A549 treated with AZD9567 at 1 μM for 4 hours (cell line): Measurements from ENCODE around the gene CDC37L1. TPM values are rescaled to one million over a fixed set of nuclear protein-coding genes. Genes with fewer than 3 reads are reported as not detected.

Source experiments
- total RNA-seq: library from RNA; stranded (reverse); fragments of 200-300 nt; extraction: Qiagen RNA extraction; gene quantifications from 5 replicates; pipeline ENCODE4 v1.2.3, GENCODE V29; 2022; ENCODE audit not compliant: insufficient read depth

The CDC37L1 gene
- 9.1 to 15.4 TPM (median 13.6 TPM) in 5 replicates for total RNA-seq

GRCh38 chr9:4679268-4680172, at the start of gene CDC37L1:
Gene CDC37L1 (plus strand): TSS chr9:4679569. CDS start chr9:4679768, 199 bp downstream.

GRCh38 chr9:4662108-4662988, 17.0 kb upstream of the CDC37L1 start, which contains the start of gene PLPP6:
Gene PLPP6 (plus strand): TSS chr9:4662294. CDS start chr9:4662376, 82 bp downstream.

GRCh38 chr9:4666042-4666699, 13.2 kb upstream of the CDC37L1 start, which contains the start of gene SPATA6L:
Gene SPATA6L (minus strand): TSS chr9:4666480. CDS start chr9:4666250, 230 bp downstream.

GRCh38 chr9:4740638-4741364, 61.4 kb downstream of the CDC37L1 start, which contains the start of gene AK3:
Gene AK3 (minus strand): TSS chr9:4741202. CDS start chr9:4741087, 115 bp downstream.

Other genes with a start within 250 kb of the CDC37L1 start
- 0.86 to 1.5 TPM (median 1.4 TPM) in 5 replicates for gene SLC1A1, start 189.1 kb upstream of the CDC37L1 start, total RNA-seq
- gene PLPP6, start 17.3 kb upstream of the CDC37L1 start, total RNA-seq: 9.3 to 13.4 TPM (median 11.1 TPM) in 5 replicates
- gene SPATA6L, start 13.1 kb upstream of the CDC37L1 start, total RNA-seq: 1.6 to 3.9 TPM (median 2.5 TPM) in 5 replicates
- gene AK3, start 61.6 kb downstream of the CDC37L1 start, total RNA-seq: 45.4 to 63.8 TPM (median 59.3 TPM) in 5 replicates
- gene RCL1, start 113.4 kb downstream of the CDC37L1 start, total RNA-seq: 44.4 to 47.7 TPM (median 46.7 TPM) in 5 replicates